GM18520 (cell line): ENCODE measurements around the gene NBPF4.
A peak's percentile ranks its signal among the peaks of the same experiment; 100 is the strongest.
"Not testable (repeated sequence)": the region's sequence is repeated elsewhere in the genome, so short reads cannot be mapped to it uniquely, and the experiment has no call there.

ENCODE experiments used
- ATAC-seq: cut with Tn5 transposase; IDR thresholded peaks from one replicate; pipeline ENCODE4 v1.9.1; 2021; ENCODE audit not compliant: unreplicated experiment

The NBPF4 gene

GRCh38 chr1:108243976-108244375 is at the start of gene NBPF4:
TSS of gene NBPF4 (minus strand) at chr1:108244076. CDS start at chr1:108243761, 315 bp downstream.
- not testable (repeated sequence) for ATAC-seq

DNA sequence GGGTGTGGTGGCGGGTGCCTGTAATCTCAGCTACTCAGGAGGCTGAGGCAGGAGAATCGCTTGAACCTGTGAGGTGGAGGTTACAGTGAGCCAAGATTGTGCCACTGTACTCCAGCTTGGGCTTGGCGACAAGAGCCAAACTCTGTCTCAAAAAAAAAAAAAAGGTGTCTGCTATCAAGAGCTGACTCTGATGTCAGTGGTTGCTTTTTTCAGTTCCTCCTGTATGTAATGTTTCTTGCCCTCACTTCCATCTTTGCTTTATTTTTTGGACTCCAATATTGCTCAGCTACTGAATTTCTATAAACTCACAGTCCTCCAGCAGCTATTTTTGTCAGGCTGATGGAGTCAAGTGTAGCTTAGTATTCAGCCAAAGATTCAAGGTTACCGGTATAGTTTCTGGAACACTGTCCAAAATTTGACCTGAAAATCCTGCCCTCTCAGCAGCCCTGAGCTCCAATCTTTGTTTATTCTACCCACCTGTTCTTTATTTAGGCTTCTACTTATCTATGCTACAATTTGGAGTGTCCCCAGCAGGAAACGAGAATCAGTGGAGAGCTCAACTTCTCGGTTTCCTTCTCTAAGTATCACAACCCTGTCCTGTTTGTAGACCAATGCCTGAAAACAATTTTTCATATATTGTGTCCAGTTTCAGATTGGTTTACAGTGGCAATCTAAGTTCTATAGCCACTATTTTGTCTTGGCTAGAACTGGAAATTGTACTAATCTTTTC is 38.8 kb upstream of the NBPF4 start:
- not testable (repeated sequence) for ATAC-seq

DNA sequence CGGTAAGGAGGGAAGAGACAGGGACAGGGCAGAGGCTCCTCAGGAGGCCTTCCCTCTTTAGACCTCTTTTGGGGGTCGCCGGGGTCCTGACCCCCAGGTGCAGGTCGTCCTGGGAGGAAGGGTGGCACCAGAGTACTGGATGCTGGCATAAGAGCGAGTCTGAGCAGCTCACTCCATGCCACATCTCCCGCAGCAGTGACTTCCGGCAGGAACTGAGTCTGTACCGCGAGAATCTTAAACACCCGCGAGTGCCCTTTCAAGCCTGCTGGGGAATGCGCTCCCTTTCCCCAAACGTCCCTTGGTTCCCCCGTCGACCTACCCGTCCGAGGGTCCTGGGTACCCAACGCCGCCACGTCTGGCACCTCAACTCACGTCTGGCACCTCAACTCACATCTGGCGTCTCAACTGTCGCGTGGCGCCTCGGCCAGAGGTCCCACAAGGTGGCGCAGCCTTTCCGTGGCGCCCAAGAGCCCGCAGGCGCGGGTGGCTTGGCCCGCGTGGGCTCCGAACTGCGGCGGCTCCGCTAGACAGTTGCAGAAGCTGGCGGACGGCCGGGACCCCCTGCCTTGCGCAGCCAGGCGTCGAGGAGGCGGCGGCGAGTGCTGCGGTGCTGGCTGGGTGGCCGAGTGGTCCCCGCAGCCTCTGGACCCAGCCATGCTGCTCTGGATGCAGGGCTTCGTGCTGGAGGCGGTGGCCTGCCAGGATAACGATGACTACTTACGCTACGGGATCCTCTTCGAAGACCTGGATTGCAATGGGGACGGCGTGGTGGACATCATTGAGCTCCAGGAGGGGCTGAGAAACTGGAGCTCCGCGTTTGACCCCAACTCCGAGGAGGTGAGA is 28.8 kb upstream of the NBPF4 start:
- ATAC-seq, result not testable (repeated sequence)

- not testable (repeated sequence) for ATAC-seq
Observed at GRCh38 chr1:108267097-108267496, 23.2 kb upstream of the NBPF4 start.

DNA sequence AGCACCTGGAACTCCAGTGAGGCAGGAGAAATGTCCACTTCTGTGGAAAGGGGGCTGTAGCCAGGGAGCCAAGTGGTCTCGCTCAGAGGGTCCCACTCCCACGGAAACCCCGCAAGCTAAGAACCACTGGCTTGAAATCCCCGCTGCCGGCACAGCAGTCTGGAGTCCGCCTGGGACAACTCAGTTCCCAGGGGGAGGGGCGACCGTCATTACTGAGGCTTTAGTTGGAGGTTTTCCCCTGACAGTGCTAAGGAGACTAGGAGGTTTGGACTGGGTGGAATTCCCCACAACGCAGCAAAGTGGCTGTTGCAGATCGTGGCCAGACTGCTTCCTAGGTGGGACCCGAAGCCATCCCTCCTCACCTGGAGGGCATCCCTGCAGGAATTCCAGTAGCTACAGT is 18.1 kb upstream of the NBPF4 start:
- not testable (repeated sequence) for ATAC-seq

GRCh38 chr1:108261519-108261918 is 17.6 kb upstream of the NBPF4 start:
- not testable (repeated sequence) for ATAC-seq

DNA sequence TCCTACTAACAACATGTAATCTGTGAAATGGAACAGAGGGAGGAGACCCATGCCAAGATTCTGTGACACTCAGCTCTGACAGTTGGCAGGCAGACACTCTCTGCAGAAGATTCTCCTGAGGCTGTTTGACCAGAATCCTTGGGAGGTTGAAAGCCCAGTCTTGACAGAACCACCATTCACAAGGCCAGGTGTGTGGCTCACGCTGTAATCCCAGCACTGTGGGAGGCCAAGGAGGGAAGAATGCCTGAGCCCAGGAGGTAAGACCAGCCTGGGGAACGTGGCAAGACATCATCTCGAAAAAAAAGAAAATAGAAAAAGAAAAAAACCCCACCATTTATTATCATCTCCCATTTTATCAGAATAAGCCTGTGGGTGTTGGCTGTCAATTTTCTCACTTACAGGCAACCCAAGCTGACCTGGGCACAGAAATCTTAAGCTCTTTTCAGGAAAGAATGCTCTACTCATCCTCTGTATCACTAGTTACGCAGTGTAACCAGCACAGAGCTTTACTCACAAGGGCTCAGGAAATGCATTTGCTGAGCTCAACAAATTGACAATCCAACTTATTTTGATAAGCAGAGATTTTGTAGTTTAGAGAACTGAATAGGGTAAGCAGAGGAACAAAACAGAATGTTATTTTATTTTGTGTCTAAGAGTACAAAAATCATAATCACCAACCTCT is 16.8 kb upstream of the NBPF4 start:
- ATAC-seq, result not testable (repeated sequence)

GRCh38 chr1:108255426-108255825 is 11.6 kb upstream of the NBPF4 start:
- peak; percentile 83 for ATAC-seq

DNA sequence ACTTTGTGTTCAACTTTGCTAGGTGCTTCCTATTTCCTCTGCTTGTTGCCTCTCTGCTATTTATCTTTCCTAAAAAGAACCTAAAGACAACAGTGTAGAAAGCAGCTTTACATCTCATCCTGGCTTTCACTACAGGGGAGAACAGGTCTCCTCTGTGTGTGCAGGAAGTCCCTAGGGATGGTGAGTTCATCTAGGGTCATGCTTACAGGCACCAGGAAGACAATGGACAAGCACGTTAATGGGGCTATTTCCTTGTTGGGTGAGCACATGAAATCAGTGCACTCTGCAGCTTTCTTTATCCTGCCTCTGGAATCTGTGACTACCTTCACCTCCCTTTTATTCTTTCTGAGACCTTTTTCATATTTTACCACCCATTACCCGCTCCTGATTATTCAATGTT is 4.5 kb downstream of the NBPF4 start:
- not testable (repeated sequence) for ATAC-seq

- ATAC-seq, result not testable (repeated sequence)
Observed at GRCh38 chr1:108235308-108235707, 8.6 kb downstream of the NBPF4 start.

GRCh38 chr1:108232183-108232582 is 11.7 kb downstream of the NBPF4 start:
- not testable (repeated sequence) for ATAC-seq

DNA sequence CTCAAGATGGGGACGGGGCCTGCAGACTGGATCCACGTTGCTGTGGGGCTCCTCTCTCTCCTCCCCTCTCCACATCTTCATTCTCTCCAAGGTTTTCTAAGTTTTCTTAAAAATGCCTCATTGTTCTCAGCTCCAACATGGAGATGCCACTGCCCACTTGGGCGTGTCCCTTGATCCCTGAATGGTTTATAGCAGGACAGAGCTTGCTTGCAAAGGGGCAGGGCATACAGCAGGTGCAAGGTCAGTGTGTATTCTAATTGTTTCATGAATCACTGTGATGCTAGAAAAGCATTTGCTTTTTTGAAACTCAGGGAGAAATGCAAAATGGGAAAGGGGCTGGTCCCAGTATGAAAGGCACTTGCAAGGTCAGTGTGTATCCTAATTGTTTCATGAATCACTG is 13.9 kb downstream of the NBPF4 start:
- not testable (repeated sequence) for ATAC-seq

DNA sequence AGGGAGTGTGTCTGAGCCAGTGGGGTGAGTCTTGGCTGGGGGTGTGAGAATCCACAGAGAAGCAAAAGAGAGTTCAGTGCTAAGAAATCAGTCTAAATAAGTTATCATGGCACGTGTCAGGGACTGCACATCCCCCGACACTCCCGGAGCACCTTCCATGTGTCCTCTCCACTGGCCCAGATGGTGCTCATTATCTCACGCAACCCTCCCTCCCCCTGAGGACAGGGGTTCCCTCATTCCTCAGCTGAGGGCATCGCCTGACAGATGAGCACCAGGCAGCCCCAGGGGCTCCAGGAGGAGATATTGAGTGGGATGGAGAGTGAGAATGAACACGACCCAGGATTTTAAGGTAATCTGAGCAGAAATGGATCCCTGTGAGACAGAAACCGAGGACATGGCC is 16.1 kb downstream of the NBPF4 start:
- ATAC-seq, result not testable (repeated sequence)

DNA sequence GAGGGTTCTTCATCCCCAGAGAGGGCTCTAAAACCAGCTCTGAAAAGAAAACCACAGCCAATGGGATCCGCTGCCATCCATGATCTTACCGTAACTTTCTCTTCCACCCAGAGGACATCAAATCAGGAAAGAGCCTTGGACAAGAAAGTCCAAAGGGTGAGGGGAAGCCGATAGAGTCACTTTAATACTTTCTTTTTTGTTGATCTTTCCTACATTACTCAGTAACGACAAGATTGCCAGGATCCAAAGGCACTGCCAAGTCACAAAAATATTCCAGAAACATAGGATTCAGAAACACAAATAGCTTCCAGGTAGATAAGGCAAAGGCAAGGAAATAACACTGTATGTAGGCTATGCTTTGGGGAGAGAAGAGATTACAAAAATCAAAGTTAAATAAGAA is 17.0 kb downstream of the NBPF4 start:
- ATAC-seq, result not testable (repeated sequence)

DNA sequence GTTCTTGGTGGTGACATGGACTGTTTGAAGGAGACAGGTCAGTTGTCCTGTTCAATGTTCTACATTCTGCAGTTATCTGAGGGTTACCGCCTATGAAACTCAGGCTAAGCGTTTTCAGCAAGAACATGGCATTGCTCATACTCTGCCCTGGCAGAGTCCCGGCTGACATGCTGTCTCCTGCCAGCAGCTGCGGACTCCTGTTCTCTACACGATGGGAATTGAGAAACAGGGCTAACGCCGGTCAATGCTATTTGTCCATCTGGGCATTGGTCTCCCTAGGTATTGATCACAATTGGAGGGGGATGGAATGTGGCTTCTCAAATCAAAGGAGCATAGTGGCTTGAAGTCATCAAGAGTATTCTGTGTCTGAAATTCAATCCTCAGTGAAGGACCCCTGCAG is 20.6 kb downstream of the NBPF4 start:
- ATAC-seq, result not testable (repeated sequence)

DNA sequence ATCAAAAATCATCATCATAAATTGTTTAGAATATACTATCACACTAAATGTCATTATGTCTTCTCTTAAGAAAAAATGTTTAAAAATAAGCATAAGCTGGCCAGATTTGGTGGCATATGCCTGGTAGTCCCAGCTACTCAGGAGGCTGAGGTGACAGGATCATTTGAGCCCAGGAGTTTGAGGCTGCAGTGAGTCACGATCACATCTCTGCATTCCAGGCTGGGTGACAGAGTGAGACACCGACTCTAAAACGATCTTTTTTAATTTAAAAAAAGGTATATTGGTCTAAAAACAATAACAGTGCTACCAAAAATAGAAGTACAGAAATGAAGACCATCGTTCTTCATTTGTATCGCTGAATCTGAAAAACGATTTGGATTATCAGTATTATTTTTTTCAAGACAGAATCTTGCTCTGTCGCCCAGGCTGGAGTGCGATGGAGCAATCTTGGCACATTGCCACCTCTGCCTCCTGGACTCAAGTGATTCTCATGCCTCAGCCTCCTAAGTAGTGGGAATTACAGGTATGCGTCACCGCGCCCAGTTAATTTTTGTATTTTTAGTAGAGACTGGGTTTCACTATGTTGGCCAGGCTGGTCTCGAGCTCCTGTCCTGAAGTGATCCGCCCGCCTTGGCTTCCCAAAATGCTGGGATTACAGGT is 26.2 kb downstream of the NBPF4 start:
- not testable (repeated sequence) for ATAC-seq

DNA sequence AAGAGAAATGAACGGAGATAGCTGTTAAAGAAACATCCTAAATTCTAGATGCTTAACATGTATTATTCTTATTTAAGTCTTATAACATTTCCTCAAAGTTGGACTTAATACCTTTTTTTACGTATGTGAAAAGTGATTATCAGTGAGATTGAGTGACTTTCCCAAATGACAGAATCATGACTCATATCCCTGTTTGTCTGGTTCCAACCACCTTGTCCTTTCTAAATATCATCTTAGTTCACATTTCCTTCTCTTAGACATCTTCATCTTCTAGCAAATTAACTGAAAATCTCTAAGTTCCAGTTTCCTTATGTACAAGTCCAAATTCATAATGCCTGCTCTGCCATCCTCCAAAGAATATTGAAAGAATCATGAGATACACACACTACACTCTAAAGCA is 26.9 kb downstream of the NBPF4 start:
- not testable (repeated sequence) for ATAC-seq

DNA sequence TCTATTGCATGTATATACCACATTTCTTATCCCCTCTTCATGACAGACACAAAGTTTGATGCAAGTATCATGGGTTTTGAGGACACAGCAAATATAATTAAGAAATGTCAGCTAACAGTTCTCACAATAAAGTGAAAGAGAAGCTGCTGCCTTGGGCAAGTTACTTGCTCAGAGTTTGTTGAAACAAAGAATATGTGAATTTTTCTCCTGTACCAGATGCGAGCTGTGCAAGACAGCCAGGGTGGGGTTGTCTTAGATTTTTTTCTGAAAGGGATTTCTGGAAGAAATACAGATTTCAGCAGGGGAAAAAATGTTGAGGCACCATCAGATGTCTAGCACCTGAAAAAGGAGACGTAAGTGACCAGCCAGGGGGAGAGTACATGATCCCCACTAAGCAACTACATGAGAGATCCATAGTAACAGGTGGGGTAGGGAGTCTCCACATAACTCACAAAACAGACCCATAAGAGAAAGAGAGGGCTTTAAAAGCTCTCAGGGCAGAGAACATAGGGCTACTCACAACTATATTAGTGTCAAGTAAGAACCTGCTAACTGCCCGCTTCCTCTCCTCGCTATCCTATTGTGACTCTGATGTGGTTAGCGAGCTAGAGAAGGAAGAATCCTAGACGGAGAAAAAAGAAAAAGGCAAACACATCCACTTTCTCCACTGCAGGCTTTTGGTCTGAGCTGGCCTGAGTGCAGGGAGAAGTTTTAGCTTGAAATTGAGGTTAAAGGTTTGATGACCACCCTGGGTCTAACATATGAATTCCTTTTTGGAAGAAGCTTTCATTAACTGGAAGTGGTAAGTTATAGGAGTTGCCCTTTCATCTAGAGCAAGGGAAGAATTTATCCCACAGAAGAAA is 27.6 kb downstream of the NBPF4 start:
- not testable (repeated sequence) for ATAC-seq

DNA sequence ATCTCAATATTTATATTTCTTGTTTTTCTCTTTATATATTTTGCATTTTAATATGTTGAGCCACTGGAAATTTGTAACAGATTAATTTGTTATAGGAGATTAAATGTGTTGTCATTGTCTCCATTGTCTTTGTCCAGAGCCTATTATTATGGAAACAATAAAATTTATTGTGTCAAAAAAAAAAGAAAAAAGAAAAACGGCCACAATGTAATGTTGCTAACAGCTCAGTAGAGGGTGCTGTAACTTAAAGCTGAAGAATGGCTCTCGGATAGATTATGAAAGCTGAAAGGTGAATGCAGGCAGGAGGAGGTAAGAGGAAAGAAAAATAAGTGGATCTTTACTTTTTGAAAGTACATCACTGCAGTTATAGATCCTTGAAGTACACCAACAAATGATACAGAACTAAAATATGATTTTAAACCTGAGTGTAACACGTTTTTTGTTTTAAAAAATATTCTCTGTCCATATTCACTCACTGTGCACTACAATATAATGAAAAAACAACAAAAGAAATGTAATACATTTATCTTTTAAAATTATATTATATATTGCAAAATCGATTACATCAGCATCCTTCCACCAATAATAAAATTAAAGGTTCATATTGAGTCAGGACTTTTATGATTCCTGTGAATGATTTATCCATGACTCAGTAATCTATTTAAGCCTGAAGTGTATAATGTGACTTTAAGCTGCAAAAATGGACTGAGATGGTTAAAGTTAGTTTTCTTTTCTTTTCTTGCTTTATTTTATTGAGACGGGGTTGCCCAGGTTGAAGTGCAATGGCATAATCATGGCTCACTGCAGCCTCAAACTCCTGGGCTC is 29.0 kb downstream of the NBPF4 start:
- ATAC-seq, result not testable (repeated sequence)
